Activated T-cell treated with anti-CD3 and anti-CD28 coated beads for 4 hours (primary cell): ENCODE measurements around the gene PLXDC2.

ENCODE experiments used
- DNase-seq: peaks from one replicate; pipeline ENCODE4 v3.0.0-alpha.2; 2020

PLXDC2 gene

DNA sequence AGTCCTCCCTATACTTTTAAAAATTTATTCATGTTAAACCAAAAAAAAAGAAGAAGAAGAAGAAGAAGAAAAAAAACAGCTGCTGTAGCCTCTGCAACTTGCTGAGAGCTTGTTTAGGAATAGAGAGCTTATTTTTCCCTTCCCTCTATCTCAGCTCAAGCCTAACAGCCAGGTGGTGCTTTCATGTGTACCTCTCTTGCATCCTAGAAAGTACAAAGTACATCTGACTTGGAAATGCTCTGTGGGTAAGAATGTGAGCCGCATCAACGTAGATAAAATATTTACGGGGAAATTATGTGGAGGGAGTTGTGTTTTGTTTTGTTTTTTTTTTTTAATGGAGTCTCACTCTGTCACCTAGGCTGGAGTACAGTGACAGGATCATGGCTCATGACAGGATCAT is 99.6 kb downstream of the PLXDC2 start:
- no peak for DNase-seq

DNA sequence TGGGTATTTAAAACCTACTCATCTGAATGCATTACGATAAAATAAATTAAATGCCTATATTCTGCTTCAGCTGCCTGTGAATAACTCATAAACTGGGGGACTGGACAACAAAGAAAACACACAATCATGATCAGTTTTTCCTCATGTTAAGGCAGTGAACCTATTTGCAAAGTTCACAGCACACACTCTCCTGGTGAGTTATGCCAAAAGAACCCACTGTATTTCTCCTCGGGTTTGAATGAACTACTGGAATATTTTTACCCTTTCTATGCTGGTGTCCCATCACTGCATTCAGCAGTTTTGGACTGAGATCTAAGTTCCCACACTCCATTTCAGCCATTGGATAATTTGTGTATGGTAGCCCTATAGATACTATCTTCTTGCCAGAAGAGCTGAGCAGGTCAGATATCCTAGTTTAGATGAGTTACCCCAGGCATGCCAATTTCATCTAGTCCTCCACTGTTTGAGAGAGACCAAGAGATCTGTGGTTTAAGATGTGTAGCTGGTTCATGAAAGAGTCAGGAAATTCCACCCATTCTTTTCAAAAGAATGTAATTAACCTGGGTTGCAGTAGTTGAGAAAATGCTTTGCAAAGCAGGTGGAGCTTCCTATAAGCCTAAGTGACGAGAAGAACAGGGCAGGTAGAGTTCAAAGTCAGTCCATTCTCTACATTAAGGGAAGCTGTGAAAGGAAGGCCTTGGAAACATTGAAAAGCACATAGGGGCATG is 101.7 kb downstream of the PLXDC2 start:
- no peak for DNase-seq

GRCh38 chr10:19918794-19919193 is 102.6 kb downstream of the PLXDC2 start:
- DNase-seq: no peak

- no peak for DNase-seq
Observed at GRCh38 chr10:19919671-19920070, 103.4 kb downstream of the PLXDC2 start.

DNA sequence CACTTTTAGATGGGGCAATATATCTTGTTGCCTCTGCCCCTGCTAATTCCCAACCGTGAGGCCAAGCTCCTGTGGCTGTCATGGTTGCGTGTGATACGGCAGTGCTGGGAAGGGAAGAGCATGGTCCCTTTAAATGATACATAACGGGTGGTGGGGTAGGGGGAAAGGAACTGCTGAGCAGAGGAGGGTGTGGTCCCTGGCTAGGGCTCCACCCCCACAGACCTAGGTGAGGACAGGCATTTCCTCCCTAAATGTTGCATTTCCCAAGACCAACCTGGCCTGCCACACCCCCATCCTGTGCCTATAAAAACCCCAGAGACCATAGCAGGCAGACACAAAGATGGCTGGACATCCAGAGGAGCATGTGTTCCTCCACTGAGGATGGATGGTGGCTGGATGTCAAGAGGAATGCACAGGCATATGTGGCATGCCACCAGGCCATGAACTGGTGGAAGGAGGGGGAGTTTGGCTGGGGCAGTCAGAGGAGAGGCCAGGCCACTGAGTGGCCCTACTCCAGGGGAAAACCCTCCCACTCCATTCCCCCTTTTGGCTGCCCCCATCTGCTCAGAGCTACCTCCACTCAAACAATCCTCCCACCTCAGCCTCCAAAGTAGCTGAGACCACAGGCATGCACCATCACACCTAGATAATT is 104.0 kb downstream of the PLXDC2 start:
- no peak for DNase-seq

DNA sequence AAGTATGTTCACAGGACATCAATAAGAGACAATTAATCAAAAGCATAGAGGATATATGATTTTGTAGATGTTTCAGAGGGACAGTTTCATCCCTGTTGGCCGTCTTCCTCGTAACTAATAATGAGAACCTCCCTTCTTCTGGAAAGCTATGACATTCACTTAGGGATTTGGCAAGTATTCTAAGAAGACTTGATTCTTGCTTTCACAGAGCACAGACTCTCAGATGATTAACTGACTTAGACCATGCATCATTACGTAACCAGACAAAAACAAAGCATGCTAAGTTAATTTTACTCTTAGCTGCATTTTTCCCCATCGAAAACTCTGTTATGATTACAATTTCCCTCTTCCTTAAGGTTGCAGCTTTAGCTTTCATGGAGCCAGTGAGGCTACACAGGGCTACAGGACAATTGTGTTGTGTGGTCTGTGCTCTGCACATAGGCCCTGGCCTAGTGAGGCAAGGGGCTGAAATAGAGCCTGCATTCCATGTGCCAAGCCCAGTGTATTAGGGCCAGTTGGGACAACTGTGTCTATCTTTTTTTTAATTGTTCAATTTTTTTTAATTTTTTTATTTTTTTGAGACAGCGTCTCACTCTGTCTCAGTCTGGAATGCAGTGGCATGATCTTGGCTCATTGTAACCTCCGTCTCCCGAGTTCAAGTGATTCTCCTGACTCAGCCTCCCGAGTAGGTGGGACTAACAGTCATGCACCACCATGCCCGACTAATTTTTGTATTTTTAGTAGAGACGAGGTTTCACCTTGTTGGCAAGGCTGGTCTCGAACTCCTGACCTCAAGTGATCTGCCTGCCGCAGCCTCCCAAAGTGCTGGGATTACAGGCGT is 105.3 kb downstream of the PLXDC2 start:
- DNase-seq: no peak

- DNase-seq: no peak
Observed at GRCh38 chr10:19922236-19922963, 106.2 kb downstream of the PLXDC2 start.

DNA sequence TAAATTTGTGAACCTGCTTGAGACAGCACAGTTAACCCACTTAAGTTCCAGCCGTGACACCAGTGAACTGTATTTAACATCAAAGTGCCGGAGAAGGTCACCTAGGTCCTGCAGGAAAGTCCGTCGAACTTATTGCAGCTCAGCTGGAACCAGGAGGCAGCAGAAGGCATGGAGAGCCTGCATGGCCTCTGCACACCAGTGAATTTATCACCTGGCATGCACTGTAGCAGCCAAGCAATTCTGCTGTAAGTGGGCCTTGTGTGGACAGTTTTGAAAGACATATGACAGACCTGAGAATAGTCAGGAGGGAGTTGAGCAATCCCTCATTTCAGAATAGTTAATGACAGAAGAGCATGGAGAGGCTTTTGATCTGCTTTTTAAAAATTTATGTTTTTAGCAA is 108.8 kb downstream of the PLXDC2 start:
- no peak for DNase-seq

DNA sequence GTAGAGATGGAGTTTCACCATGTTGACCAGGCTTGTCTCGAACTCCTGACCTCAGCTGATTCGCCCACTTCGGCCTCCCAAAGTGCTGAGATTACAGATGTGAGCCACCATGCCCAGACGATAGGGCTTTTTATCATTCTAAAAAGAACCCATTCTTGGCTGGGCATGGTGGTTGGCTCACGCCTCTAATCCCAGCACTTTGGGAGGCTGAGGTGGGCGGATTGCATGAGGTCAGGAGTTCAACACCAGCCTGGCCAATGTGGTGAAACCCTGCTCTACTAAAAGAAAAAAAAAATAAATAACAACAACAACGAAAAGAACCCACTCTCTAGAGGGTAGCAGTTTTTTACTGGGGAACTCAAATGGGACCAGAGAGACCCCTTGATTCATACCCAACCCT is 112.7 kb downstream of the PLXDC2 start:
- DNase-seq: no peak

- DNase-seq: no peak
Observed at GRCh38 chr10:19929506-19930140, 113.4 kb downstream of the PLXDC2 start.

DNA sequence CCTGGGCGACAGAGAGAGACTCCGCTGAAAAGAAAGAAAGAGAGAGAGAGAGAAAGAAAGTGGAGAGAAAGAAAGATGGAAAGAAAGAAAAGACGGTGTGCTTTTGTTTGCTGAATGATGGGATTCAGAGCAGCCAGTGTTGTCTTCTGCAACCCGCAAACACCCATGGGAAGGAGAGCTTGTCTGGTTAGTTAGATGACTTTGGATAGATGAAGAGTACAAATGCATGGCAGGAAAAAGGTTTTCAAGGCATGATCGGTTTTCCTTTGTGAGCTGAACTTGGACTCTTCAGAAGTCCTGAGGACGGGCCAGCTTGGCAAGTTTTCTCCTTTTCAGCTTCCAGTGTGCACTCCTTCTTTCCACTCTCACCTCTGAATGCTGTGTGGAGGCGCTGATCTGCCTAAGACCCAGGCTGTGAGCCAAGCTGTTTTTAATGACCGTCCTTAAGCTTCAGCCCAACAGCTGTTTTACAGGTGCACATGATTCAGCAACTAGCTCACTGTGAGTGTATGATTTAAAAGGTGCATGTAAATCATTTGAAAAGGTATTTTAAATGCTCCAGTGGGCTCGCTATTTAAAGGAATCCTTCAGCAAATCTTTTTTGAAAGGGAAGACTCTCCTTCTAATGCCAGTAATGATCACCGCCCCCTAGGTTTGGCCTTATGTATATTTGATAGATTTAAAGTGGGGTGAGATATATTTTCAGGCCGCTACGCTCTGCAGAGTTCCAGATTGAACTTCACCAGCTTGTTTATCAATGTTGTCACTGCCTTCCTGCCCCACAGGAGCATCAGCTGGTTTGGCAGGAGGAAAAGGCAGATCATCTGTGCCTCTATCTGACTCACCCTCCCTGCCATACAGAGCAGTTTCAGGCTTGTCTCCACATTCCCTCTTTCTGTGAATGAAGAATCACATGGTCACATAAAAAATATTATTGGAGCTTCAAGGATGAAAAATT is 115.0 kb downstream of the PLXDC2 start:
- DNase-seq: no peak

DNA sequence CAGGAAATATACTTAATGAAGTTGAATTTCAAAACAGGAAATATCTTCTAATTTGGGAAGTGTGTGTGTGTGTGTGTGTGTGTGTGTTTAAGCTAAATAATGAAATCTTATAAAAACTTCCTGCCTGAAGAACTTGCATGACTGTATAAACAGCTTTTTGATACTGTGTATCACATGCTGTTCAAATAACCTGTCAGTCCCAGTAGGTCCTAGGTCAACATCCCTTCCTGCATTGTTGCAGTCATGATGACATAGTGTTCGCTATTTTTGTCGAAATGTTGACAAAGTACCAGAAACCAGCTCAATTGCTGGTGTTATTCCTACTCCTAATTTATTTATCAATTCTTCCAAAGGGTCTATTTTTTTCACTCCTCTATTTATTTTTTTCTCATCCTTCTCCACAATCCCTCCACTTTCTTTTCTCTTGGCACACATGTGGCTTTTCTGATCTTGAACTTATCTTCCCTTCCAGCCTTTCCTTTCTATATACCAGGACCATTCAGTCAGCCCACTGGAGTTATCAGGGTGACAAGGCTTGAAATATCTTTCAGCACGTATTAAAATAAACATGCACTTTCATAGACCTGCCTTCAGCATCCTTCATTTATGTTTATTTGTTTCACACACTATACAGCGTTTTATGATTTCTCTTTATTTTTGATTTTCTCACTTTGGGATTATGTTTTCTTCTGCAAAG is 115.8 kb downstream of the PLXDC2 start:
- no peak for DNase-seq

- no peak for DNase-seq
Observed at GRCh38 chr10:19932806-19933371, 116.7 kb downstream of the PLXDC2 start.

DNA sequence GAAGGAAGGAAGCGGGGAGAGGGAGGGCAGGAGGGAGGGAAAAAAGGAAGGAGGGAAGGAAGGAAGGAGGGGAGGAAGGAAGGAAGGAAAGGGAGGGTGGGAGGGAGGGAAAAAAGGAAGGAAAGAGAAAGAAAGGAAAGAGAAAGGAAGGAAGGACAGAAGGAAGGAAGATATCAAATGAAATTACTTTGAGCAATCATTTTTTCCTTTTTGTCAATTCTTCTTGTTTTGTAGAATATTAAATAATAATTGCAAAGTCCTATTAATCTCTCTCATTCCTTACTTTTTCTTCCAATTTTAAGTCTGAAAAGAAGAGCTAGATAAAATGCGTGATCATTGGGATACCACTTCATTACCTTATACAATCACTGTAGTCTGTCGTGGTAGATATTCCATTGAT is 117.5 kb downstream of the PLXDC2 start:
- no peak for DNase-seq

GRCh38 chr10:19935176-19935575 is 118.9 kb downstream of the PLXDC2 start:
- DNase-seq: no peak

DNA sequence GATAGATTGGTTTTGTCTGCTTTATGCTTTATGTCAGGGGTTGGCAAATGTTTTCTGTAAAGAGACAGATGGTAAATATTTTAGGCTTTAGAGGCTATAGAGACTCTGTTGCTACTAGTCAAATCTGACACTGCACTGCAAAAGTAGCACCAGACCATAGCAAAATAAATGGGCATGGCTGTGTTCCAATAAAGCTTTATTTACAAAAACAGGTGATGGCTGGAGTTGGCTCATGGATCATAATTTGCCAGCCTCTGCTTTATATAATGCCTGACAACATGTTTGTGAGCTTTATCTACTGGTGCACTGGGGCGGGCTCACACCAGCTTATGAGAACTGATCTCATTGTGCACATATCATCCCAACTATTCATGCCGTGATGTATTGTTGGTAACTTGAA is 120.1 kb downstream of the PLXDC2 start:
- DNase-seq: no peak

- no peak for DNase-seq
Observed at GRCh38 chr10:19937989-19938388, 121.8 kb downstream of the PLXDC2 start.

GRCh38 chr10:19941206-19941880 is 125.1 kb downstream of the PLXDC2 start:
- DNase-seq: no peak

- no peak for DNase-seq
Observed at GRCh38 chr10:19944911-19945663, 128.9 kb downstream of the PLXDC2 start.
